Stomach (tissue), 9 donors: ENCODE results near the gene RNU6-9. TPM values are rescaled to one million over a fixed set of nuclear protein-coding genes. Genes with fewer than 3 reads are reported as not detected.
A peak's percentile ranks its signal among the peaks of the same experiment; 100 is the strongest.
"Not testable (repeated sequence)": the region's sequence is repeated elsewhere in the genome, so short reads cannot be mapped to it uniquely, and the experiment has no call there.

Experiments
- DNase-seq, 2 donors: peaks; one replicate each; pipeline versions ENCODE4 v3.0.0 to v3.0.0-alpha.2; 2013 to 2019
- H3K27ac ChIP-seq, 5 donors: fragments of 200-600 bp in 4 of 5; sonication (generic) in 4 of 5; one replicate each; pipeline ENCODE4 v1.5.1; 2013 to 2019; ENCODE audit warnings: mild to moderate bottlenecking in 1 of 5, moderate library complexity in 1 of 5
- H3K27me3 ChIP-seq, 3 donors: fragments of 200-600 bp; sonication (generic); one replicate each; pipeline ENCODE4 v1.5.1; 2017 to 2019; ENCODE audit warnings: mixed run types in 1 of 3
- H3K36me3 ChIP-seq, 4 donors: fragments of 200-600 bp; sonication (generic); 1 replicate in 3 of 4; 2 replicates in 1 of 4; pipeline ENCODE4 v1.5.1; 2016 to 2019
- H3K4me1 ChIP-seq, 4 donors: fragments of 200-600 bp; sonication (generic); one replicate each; pipeline ENCODE4 v1.5.1; 2016 to 2019
- H3K4me3 ChIP-seq, 4 donors: fragments of 200-600 bp; sonication (generic) in 3 of 4; one replicate each; pipeline ENCODE4 v1.5.1; 2016 to 2019; ENCODE audit warnings: mild to moderate bottlenecking in 1 of 4
- H3K9me3 ChIP-seq, 4 donors: fragments of 200-600 bp; sonication (generic); one replicate each; pipeline ENCODE4 v1.5.1; 2016 to 2019
- EP300 ChIP-seq: sonication (generic); formaldehyde crosslinking; IDR thresholded peaks from one replicate; pipeline ENCODE4 v1.6.1; 2017; ENCODE audit warnings: antibody characterized with exemption
- POLR2A ChIP-seq, 4 donors: fragments of 450-650 bp; IDR thresholded peaks; one replicate each; pipeline ENCODE4 v1.6.1; 2016; ENCODE audit warnings: antibody characterized with exemption in 4 of 4, control low read depth in 2 of 4, mild to moderate bottlenecking in 1 of 4, moderate library complexity in 1 of 4
- POLR2AphosphoS5 ChIP-seq, 3 donors: sonication (generic); formaldehyde crosslinking; IDR thresholded peaks; one replicate each; pipeline ENCODE4 v1.6.1; 2016; ENCODE audit warnings: antibody characterized with exemption in 3 of 3
- WGBS, 5 donors: extraction: QIAGEN DNeasy Blood & Tissue Kit in 3 of 5; methylation state at CpG; one replicate each; pipeline versions ENCODE4 v1.1.5 to v1.1.7; 2013 to 2018; 5-methylcytosine and 5-hydroxymethylcytosine counted together
- intact Hi-C: fragments of 100-400 bp; cut with DNase I; formaldehyde crosslinking; loops from one replicate; pipeline ENCODE4 v1.15.1; 2023; ENCODE audit warnings: low total_unique reads
- polyA plus RNA-seq, 3 donors: library from polyadenylated mRNA; stranded (reverse); fragments of 200-250 nt; gene quantifications; one replicate each; pipeline ENCODE4 v1.2.3, GENCODE V29; 2013
- total RNA-seq, 5 donors: library from RNA; depleted of rRNA; stranded (reverse); fragments of >200 nt; gene quantifications; one replicate each; pipeline versions ENCODE4 v1.1.0 to v1.2.3, GENCODE V29; 2014 to 2016
- TF ChIP-seq, protein P1 (sequence below), 7 experiments: fragments of 450-650 bp in 4 of 7; fragments of 200-600 bp in 3 of 7; sonication (generic) in 3 of 7; IDR thresholded peaks; one replicate each; pipeline ENCODE4 v1.5.1; 2016 to 2019; ENCODE audit warnings: antibody characterized with exemption in 7 of 7, control low read depth in 2 of 7, mild to moderate bottlenecking in 1 of 7
- donor health status: healthy with polysubstance abuse.
- donor health status: Bipolar disorder and iron deficiency.
- donor health status: healthy.

Gene RNU6-9
- total and polyA plus RNA-seq, 8 donors, result not detected

DNA sequence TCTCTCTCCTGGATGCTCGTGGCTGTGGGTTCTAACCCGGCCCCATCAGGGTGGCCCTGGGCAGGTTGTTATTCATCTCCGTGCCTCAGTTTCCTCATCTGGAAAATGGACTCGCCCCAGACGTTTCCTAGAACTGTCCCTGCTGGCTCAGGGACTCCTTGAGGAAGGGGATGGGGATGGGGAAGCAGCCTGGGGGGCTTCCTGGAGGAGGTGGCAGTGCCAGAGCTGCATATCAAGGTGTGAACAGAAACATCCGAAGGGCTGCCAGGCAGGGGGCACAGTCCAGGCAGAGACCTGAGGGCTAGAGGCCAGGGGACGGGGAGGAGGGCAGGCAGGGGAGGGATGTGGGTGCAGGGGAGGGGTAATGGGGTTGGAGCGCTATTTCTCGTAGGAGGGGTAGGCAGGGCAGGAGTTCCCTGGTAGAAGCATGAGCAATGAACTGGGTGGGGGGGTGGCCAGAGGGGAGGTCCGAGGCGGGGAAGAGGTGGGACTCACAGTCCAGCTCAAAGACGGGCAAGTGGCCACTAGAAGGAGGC is 44.8 kb upstream of the RNU6-9 start:
- Histone ChIP-seq H3K4me1 (peaks cover 19 to 52% (median 36%) of the 10 kb centered on the region in 4 donors), H3K9me3 (no peaks in the 10 kb centered on the region), H3K27me3 (peaks cover 13 to 86% (median 56%) of the 10 kb centered on the region in 3 donors), H3K36me3 (no peaks in the 10 kb centered on the region), H3K27ac (peak overlapping the region in 1 of 5 donors; percentile 71), H3K4me3 (no peak overlapping the region)
- TF ChIP-seq EP300 (no peak), POLR2AphosphoS5 (IDR thresholded peaks at IDR 0.05) (no peak), POLR2A (IDR thresholded peaks at IDR 0.05) (no peak)
- TF ChIP-seq, protein P1, sequence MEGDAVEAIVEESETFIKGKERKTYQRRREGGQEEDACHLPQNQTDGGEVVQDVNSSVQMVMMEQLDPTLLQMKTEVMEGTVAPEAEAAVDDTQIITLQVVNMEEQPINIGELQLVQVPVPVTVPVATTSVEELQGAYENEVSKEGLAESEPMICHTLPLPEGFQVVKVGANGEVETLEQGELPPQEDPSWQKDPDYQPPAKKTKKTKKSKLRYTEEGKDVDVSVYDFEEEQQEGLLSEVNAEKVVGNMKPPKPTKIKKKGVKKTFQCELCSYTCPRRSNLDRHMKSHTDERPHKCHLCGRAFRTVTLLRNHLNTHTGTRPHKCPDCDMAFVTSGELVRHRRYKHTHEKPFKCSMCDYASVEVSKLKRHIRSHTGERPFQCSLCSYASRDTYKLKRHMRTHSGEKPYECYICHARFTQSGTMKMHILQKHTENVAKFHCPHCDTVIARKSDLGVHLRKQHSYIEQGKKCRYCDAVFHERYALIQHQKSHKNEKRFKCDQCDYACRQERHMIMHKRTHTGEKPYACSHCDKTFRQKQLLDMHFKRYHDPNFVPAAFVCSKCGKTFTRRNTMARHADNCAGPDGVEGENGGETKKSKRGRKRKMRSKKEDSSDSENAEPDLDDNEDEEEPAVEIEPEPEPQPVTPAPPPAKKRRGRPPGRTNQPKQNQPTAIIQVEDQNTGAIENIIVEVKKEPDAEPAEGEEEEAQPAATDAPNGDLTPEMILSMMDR (IDR thresholded peaks at IDR 0.05), result no peak
- intact Hi-C loops, result no loop called here
- 35 to 40% (median 38%) methylated on average over 8 to 12 of the region's 12 CpGs for WGBS, 5 donors
- DNase-seq, result no peak

DNA sequence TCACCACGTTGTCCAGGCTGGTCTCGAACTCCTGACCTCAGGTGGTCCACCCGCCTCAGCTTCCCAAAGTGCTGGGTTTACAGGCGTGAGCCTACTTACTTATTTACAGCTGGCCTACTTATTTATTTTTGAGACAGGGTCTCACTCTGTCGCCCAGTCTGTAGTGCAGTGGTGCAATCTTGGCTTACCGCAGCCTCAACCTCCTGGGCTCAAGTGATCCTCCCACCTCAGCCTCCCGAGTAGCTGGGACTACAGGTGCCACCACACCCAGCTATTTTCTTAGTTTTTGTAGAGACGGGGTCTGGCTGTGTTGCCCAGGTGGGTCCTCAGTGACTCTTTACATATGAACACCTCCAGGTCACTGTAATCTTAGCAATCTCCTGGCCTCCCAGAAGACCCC is 44.1 kb upstream of the RNU6-9 start:
- H3K4me1 ChIP-seq, result peaks cover 13 to 45% (median 29%) of the 10 kb centered on the region in 4 donors
- H3K36me3 ChIP-seq, intact Hi-C loops, H3K4me3 ChIP-seq, H3K9me3 ChIP-seq, DNase-seq: not testable (repeated sequence)
- peak overlapping the region in 1 of 5 donors; percentile 71 for H3K27ac ChIP-seq
- H3K27me3 ChIP-seq, result peaks cover 8 to 83% (median 48%) of the 10 kb centered on the region in 3 donors
- WGBS, 5 donors, result 77 to 84% (median 83%) methylated on average over 8 of the region's 8 CpGs

DNA sequence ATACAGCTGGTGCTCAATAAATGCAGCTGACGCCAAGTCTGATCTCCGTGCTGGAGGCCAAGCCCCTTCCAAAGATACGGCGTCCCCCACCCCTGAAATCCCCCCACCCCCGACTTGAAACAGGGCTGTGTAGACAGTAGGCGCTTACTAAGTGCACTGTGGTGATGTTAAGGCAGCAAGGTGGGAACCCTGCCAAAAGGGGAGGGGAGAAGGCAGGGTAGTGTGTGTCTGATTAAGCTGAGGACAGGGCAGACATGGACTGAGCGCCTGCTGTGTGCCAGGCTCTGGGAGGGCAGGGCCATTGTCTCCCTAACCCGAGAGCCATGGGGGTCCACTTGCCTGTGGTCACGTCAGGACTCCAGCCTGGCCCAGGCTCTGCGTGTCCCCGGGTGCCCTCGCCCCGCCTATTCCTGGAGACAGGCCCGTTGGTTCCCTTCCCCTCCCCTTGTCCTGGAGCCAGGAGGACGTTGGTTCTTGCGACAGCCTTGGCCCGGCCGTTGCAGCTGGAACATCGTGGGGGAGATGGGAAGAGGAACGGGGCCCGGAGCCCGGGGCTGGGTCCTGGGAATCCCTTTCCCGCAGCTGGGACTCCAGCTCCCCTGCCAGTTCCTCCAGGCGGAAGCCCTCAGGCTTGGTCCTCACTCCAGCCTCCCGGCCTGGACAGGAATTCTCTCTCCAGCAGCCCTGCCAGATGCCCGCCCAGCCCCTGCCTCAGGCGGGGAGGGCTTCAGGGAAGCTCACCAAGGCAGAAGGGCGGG is 42.9 kb upstream of the RNU6-9 start:
- intact Hi-C loops, result no loop called here
- peak; percentile 83 to 92 for DNase-seq
- peak overlapping the region in 2 of 4 donors; percentile 3 to 6 for H3K4me3 ChIP-seq
- 16 to 48% (median 18%) methylated on average over 8 to 28 of the region's 28 CpGs for WGBS, 5 donors
- peak overlapping the region; percentile 41 to 89 (median 77) for H3K27ac ChIP-seq
- peak; percentile 76 to 91 (median 80) for TF ChIP-seq POLR2AphosphoS5 (IDR thresholded peaks at IDR 0.05)
- no peak for TF ChIP-seq POLR2A (IDR thresholded peaks at IDR 0.05)
- peak; percentile 92 for TF ChIP-seq EP300
- no peaks in the 10 kb centered on the region for H3K9me3 ChIP-seq
- H3K4me1 ChIP-seq, result peaks cover 13 to 42% (median 26%) of the 10 kb centered on the region in 4 donors
- peaks cover 8 to 79% (median 42%) of the 10 kb centered on the region in 3 donors for H3K27me3 ChIP-seq
- no peaks in the 10 kb centered on the region for H3K36me3 ChIP-seq

DNA sequence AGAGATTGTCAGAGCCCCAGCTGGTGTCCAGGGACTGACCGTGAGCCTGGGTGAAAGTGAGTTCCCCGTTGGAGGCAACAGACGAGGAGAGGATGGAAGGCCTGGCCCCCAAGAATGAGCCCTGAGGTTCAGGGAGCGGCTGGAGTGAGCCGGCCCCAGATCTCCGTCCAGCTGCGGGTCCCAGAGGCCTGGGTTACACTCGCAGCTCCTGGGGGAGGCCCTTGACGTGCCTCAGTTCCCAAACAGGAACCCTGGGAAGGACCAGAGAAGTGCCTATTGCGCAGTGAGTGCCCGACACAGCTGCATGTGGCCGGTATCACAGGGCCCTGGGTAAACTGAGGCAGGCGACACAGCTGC is 42.3 kb upstream of the RNU6-9 start:
- TF ChIP-seq EP300, result no peak
- TF ChIP-seq POLR2AphosphoS5 (IDR thresholded peaks at IDR 0.05), result no peak
- TF ChIP-seq, protein P1 (IDR thresholded peaks at IDR 0.05), result no peak
- 33 to 48% (median 40%) methylated on average over 13 of the region's 13 CpGs for WGBS, 5 donors
- Histone ChIP-seq H3K4me1 (peaks cover 13 to 39% (median 25%) of the 10 kb centered on the region in 4 donors), H3K36me3 (no peaks in the 10 kb centered on the region), H3K9me3 (no peaks in the 10 kb centered on the region), H3K27me3 (peaks cover 8 to 79% (median 41%) of the 10 kb centered on the region in 3 donors), H3K27ac (peak overlapping the region; percentile 37 to 89 (median 77)), H3K4me3 (peak overlapping the region in 2 of 4 donors; percentile 3 to 6)
- intact Hi-C loops, result no loop called here
- DNase-seq, result no peak

DNA sequence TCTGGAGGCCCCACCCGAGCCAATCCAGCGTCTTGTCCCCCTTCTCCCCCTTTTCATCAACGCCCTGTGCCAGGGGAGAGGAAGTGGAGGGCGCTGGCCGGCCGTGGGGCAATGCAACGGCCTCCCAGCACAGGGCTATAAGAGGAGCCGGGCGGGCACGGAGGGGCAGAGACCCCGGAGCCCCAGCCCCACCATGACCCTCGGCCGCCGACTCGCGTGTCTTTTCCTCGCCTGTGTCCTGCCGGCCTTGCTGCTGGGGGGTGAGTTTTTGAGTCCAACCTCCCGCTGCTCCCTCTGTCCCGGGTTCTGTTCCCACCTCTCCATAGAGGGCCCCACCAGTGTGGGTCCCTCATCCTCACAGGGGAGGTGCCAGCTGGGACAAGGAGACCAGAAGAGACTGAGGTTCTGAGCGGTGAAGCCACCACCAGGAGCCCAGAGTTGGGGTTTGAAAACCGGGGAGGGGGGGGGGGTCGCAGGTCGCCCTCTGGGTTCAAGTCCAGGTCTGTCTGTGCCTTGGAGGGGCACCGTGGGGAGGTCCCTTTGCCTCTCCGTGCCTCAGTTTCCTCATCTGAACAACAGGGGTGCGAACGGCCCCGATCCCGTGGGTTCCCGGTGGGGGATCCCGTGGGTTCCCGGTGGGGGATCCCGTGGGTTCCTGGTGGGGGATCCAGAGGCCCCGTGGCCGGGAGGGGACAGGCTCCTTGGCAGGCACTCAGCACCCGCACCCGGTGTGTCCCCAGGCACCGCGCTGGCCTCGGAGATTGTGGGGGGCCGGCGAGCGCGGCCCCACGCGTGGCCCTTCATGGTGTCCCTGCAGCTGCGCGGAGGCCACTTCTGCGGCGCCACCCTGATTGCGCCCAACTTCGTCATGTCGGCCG is 40.9 kb upstream of the RNU6-9 start, which contains the start of gene ELANE:
Gene ELANE, plus strand, starts transcription at position 168 of the 878 bp plus-strand sequence. Its CDS starts 26 bp downstream, at position 194.
- no peaks in the 10 kb centered on the region for H3K36me3 ChIP-seq
- H3K27me3 ChIP-seq, result peaks cover 8 to 76% (median 35%) of the 10 kb centered on the region in 3 donors
- intact Hi-C loops, result no loop called here
- no peak for DNase-seq
- H3K27ac ChIP-seq, result peak within 1 kb of the TSS; percentile 37 to 89 (median 77)
- WGBS, 5 donors, result 62 to 75% (median 66%) methylated on average over 8 to 55 of the region's 55 CpGs
- H3K9me3 ChIP-seq, result no peaks in the 10 kb centered on the region
- H3K4me1 ChIP-seq, result peaks cover 13 to 39% (median 24%) of the 10 kb centered on the region in 4 donors
- TF ChIP-seq POLR2AphosphoS5 (IDR thresholded peaks at IDR 0.05) (no peak), POLR2A (IDR thresholded peaks at IDR 0.05) (no peak), EP300 (no peak)
- TF ChIP-seq, protein P1 (IDR thresholded peaks at IDR 0.05), result no peak
- peak within 1 kb of the TSS in 3 of 4 donors; percentile 6 to 16 (median 6) for H3K4me3 ChIP-seq
